H7 (cell line): ENCODE results near the gene SEPTIN3. TPM values are rescaled to one million over a fixed set of nuclear protein-coding genes. Genes with fewer than 3 reads are reported as not detected.

Experiments used
- DNase-seq: peaks from one replicate; pipeline ENCODE4 v3.0.0; 2012
- H3K27me3 ChIP-seq: 2 replicates; pipeline ENCODE4 v1.6.0; 2011; ENCODE audit warnings: mild to moderate bottlenecking, low read length; ENCODE audit not compliant: control insufficient read depth, insufficient read depth
- H3K36me3 ChIP-seq: replicated peaks from 2 replicates; pipeline ENCODE4 v1.5.1; 2011; ENCODE audit warnings: low read length; ENCODE audit not compliant: control insufficient read depth, insufficient read depth
- H3K4me3 ChIP-seq: 2 replicates; pipeline ENCODE4 v1.5.1; 2011; ENCODE audit warnings: low read depth, mild to moderate bottlenecking, control low read depth, low read length, moderate library complexity; ENCODE audit not compliant: insufficient read depth
- total RNA-seq: library from RNA; depleted of rRNA; stranded (reverse); fragments of >200 nt; shearing (Covaris generic); gene quantifications from 2 replicates; pipeline ENCODE4 v1.2.3, GENCODE V29; 2014; rRNA removed

Gene SEPTIN3, protein sequence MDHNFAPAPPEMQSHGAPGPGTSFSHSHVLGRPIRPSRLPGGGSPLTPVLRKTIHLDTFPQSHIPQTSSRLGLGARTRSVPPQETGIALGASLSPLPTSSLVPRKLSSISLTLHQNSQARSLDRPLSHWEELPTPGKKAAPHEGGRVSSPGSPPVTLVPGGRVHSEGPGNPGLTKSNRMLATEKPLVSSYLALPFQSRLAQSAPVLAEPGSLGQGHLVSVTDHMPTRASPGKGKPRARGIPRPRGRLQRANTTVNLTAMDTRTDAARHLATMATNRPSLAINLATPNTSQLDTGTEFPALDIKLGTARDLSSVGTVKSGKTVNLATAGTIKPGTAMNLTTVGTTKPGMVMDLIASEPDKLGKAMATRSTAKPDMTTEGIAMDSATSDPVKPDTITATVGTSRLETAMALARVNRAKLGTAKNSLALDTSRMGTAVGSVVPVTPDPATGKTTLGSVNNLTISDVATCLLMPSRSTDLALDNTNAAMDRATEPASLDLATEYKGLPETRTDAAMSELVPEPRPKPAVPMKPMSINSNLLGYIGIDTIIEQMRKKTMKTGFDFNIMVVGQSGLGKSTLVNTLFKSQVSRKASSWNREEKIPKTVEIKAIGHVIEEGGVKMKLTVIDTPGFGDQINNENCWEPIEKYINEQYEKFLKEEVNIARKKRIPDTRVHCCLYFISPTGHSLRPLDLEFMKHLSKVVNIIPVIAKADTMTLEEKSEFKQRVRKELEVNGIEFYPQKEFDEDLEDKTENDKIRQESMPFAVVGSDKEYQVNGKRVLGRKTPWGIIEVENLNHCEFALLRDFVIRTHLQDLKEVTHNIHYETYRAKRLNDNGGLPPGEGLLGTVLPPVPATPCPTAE
- total RNA-seq = 8.1 and 11.0 TPM in 2 replicates

DNA sequence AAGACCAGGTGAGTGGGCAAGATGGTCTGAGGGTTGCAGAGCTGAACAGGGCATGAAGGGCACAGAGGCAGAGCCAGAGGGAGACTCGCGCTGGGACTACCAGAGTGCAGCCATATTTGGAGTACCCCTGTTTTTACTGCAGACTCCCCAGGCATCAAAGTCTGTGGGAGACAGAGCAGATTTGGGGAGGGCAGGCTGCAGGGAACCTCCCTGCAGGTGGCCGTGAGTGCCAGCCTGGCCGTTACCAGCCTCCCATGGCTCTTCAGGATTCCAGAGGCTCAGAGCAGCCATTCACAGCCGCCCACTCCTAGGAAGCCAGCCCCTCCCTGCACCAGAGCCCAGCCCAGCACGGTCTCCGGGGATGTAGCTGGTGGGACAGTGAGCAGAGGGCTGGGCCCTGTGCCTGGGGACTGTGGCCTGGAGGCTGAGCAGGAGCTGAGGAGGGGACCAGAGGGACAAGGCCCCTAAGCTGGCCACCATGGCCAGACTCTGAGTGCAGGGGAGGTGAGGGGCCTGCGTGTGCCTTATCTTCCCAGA is at the start of gene SEPTIN3:
Gene SEPTIN3, plus strand, starts transcription at position 334 of the 537 bp plus-strand sequence. CDS start 2,050 bp downstream, outside the sequence.
- Histone ChIP-seq H3K4me3 (no peak within 1 kb of the TSS), H3K27me3 (peaks cover 4% of the 10 kb centered on the region; the same call in 1 of the 2 replicates), H3K36me3 (no peaks in the 10 kb centered on the region)
- peak; percentile 81 for DNase-seq

DNA sequence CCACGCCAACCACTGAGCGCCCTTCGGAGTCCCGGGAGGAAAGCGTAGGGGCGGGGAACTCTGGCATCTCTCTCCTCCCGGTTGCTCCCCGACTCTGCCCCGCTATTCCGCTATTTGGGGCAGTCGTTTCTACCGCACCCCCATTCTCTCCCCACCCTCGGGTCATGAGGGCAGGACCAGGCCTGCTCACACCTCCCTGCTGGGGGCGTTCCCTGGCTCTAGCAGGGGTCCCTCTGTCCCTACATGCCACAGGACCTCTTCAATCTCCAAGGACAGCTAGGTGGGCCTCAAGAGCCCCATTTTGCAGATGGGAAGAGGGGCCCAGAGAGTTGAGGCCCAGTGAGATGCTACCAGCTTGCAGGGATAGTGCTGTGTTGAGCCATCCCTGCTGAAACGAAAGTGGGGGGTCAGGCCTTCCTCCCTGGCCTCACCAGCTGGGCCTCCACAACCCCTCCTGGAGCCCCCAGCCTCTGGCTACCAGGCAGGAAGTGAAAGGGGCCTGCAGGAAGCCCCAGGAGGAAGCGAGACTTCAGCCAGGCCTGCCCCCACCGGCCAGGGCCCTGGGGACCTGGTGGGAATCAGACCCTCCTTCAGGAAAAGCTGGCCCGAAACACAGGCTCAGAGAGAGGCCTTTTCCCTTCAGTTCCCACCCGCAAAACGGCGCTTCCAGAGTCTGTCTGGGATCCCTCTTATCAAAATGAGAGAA is 48.8 kb upstream of the SEPTIN3 start:
- H3K4me3 ChIP-seq = peak overlapping the region; percentile 45
- peaks cover 44% of the 10 kb centered on the region for H3K27me3 ChIP-seq

DNA sequence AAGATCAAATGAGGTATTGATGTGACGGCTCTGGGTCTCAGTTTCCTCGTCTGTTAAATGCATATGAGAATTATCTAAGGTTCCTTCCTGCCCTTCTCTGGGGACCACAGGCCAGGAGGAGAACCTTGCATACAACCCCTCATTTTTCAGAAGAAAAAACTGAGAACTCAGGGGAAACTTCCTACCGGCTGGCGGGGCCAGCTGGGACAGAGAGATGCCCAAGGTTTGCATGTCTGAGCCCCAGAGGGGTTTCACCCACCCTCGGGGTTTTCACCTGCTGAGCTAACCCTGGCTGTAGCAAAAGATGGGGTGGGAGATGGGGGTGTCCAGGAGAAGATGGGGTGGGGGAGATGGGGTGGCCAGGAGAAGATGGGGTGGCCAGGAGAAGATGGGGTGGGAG is 46.9 kb upstream of the SEPTIN3 start:
- Histone ChIP-seq H3K36me3 (no peaks in the 10 kb centered on the region), H3K4me3 (no peak overlapping the region), H3K27me3 (peaks cover 44% of the 10 kb centered on the region)
- DNase-seq = no peak

More for the DNA sequence above, 48.8 kb upstream of the SEPTIN3 start:
- no peaks in the 10 kb centered on the region for H3K36me3 ChIP-seq
- peak; percentile 64 for DNase-seq

DNA sequence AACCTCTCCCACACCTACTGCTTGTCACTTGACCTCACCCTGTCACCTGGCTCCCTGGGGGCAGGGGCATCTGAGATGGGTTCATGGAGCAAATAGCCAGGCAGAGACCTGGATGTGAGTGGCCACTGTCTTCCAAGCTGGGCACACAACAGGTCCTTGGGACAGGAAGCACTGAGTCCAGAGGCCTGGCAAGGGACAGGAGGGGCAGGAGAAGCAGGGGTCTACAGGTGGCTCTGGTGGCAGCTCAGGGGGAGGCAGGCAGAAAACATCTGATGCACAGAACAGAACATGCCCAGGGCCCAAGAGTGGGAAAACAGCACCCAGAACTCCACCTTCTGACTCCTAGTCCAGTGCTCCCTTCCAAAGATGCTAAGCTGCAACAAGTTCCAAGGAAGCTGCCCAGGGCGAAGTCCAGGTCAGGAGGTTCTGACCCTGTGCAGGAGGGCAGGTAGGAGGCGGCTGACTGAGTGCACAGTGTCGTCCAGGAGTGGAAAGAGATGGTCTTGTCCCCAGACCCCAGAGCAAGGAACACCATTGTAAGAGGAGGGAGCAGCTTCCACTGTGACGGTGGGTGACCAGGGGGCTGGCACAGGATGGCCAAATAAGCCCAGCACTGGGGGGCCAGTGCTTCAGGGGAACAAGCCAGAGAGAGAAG is 46.2 kb upstream of the SEPTIN3 start:
- DNase-seq = no peak
- Histone ChIP-seq H3K36me3 (no peaks in the 10 kb centered on the region), H3K27me3 (peaks cover 43% of the 10 kb centered on the region), H3K4me3 (no peak overlapping the region)

DNA sequence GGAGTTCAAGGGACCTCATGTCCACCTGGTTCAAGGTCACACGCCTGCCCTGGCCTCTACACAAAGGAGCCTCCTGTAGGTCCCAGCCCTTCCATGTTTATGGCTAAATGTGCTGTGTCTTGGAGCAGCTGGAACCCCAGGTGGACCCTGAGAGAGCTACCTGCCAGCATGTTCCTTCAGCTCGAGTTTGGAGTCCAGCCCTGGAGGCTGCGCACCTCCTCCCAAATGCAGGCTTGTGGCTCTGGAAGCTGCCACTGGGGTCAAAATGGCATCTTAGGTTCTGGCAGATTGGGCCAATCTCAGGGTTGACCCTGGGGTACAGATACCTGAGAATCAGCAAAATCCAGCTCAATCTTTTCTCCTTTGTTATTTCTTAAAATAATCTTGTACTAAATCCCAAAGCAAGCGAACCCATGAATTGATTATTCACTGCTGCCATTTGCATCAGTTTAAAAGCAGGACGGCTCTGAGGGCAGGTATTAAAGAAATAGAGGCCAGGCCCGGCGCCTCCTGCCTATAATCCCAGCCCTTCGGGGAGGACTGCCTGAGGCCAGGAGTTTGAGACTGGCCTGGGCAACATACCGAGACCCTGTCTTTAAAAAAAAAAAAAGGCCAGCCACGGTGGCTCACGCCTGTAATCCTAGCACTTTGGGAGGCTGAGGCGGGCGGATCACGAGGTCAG is 45.5 kb upstream of the SEPTIN3 start:
- Histone ChIP-seq H3K27me3 (peaks cover 42% of the 10 kb centered on the region), H3K36me3 (no peaks in the 10 kb centered on the region), H3K4me3 (no peak overlapping the region)
- DNase-seq = no peak

DNA sequence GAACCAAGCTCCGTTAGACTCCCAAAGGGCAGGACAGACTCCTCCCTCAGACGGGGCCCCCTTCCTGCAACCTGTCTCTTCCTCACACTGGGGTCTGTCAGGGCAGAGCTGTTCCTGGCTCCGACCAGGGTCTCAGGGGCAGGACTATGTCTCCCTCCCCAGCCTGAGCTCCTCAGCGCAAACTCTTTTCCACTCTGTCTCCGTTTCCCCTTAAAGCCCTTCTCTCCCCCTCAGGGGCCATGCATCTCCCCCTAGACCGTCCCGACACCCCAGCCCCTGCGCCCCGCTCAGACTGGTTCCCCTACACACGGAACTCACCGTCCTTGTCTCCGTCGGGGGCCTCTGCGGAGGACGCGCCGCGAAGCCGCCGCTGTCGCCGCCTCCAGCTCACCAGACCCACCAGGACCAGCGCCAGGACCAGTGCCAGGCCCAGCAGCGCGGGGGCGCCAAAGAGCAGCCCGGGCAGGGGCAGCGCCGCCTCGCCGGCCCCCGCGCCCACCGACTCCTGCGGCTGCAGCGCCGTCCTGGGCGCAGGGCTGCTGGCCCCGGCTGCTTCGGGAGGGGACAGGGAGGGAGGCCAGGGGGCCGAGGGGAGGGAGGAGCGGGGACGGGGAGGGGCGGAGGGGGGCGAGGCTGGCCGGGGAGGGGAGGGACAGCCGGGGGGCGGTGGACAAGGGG is 43.3 kb upstream of the SEPTIN3 start:
- no peaks in the 10 kb centered on the region for H3K36me3 ChIP-seq
- H3K4me3 ChIP-seq = peak overlapping the region; percentile 45
- DNase-seq = peak; percentile 97
- H3K27me3 ChIP-seq = peaks cover 36% of the 10 kb centered on the region

DNA sequence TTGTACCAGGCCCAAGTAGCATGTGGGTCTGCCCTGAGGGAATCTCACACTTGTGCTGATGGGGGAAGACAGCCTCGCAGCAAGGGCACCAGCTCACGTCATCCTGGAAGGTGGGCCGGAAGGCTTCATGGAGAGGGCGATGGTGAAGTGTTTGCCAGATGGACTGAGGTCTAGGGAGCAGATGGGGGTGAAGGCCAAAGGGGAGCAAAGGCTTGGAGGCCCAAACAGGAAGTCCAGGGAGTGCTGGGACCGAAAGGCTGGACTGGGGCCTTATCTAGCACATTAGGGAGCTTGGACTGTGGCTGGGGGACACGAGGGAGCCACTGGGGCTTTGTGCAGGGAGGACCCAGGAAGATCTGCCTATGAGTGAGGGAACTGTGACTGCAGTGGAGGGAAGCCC is 41.4 kb upstream of the SEPTIN3 start:
- Histone ChIP-seq H3K4me3 (no peak overlapping the region), H3K36me3 (no peaks in the 10 kb centered on the region), H3K27me3 (peaks cover 34% of the 10 kb centered on the region)
- DNase-seq = peak; percentile 50

DNA sequence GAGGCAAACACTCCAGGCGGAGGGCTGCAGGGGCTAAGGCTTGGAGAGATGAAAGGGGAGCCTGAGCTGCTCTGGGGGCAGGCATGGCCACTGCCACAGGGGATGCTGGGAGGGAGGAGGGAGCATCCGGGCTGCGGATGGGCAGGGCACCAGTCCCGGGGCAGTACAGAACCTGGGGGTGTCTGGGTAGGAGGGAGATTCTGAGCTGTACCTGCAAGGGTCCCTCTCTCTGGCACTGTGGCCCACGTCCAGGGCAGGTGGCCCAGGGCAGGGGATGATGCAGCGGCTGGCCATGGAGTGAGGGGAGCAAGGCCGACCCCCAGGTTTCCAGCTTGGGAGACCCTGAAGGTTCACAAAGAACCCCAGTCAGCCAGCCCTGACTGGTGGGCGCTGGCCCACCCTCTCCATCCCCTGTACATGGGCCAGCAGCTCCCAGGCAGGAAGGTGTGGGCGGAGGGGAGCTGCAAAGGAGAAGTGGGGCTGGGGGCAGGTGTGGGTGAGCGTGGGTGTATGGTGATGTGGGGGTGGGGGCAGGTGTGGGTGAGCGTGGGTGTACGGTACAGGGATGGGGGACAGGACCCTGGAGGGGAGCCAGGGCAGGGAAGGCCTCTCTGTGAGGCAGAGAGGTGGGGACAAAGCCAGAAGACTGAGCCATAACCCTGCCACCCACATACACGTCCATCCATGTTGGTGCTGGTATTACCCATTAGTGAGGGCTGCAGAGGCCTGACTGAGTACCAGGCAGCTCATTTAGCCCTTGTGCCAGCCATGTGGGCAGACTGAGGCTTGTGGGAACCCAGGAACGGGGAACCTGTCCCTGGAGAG is 40.4 kb upstream of the SEPTIN3 start:
- DNase-seq = peak; percentile 64

DNA sequence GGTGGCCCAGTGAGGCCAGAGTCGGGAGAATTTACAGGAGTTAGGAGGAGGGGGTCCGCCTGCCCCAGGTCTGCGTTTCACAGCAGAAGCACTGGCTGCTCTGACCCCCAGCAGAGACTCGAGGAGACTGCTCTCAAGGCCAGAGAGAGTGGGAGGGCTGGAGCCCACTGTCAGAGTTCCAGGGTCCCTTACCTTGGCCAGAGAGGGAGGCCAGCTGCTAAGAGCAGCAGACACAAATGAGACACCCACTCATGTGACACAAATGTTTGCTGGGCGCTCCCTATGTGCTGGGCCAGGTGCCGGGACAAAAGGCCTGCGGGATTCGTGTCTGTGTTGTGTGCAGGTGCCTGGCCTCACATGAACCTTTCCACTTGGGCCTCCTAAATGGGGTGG is 39.8 kb upstream of the SEPTIN3 start:
- no peak overlapping the region for H3K4me3 ChIP-seq
- peak; percentile 43 for DNase-seq
- peaks cover 26% of the 10 kb centered on the region for H3K27me3 ChIP-seq
- H3K36me3 ChIP-seq = no peaks in the 10 kb centered on the region

More for the DNA sequence above, 40.4 kb upstream of the SEPTIN3 start:
- H3K4me3 ChIP-seq = no peak overlapping the region
- H3K27me3 ChIP-seq = peaks cover 26% of the 10 kb centered on the region
- no peaks in the 10 kb centered on the region for H3K36me3 ChIP-seq

DNA sequence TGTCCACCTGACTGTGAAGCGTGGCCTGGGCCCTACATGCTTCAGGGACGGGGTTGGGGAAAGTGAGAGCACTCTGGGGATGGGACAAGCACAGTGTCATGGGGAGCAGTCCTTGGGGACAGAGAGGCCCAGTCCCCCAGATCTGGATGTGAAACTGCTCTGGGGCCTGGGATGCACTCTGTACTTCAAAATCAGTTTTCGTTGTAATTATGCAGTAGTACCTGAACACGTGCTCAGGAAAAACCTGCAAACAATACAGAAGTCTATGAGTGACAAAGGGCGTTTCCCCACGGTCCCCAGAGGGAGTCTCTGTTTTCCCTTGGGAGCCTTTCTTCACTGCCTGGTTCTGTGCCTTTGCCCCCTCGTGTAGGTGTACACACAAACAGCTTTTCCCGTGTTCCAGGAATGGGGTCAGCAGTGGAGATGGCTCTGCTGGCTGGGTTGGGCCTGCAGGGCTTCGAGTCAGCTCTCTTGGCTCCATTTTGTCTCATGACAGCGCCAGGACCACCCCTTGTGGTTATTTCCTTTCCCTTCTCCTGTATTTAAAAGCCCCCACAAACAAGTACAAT is 37.5 kb upstream of the SEPTIN3 start:
- no peak for DNase-seq
- H3K36me3 ChIP-seq = peaks cover 2% of the 10 kb centered on the region; the same call in 1 of the 2 replicates
- peaks cover 10% of the 10 kb centered on the region for H3K27me3 ChIP-seq
- H3K4me3 ChIP-seq = no peak overlapping the region

DNA sequence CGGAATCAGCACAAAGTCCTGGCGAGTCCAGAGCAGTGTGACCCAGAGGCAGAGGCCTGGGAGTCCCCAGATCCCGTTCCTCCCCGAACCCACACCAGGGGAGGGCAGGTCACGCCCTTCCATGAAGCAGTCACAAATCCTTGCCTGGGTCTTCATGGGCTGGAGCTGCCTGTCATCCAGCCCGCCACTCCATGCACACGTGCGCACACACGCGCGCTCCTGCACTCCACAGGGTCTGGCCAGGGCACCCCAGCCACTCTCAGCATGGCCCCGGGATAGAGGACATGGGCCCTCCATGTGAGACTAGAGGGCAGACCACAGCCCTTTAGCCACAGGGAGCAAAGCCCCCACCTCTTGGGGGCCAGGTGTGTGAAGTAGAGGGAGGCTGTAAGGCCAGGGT is 36.9 kb upstream of the SEPTIN3 start:
- no peak overlapping the region for H3K4me3 ChIP-seq
- no peak for DNase-seq
- peaks cover 4% of the 10 kb centered on the region for H3K36me3 ChIP-seq
- peaks cover 6% of the 10 kb centered on the region for H3K27me3 ChIP-seq
